ENCODE results near the gene FBXO22. TPM values are rescaled to one million over a fixed set of nuclear protein-coding genes. Genes with fewer than 3 reads are reported as not detected.
"Not testable (repeated sequence)": the region's sequence is repeated elsewhere in the genome, so short reads cannot be mapped to it uniquely, and the experiment has no call there.

The FBXO22 gene
- total RNA-seq, 2 experiments from 2014 or later, result 23.5 to 33.6 TPM

- ChIA-PET POLR2A (no interaction called here), CTCF (ENCODE audit: unreplicated experiment) (no interaction called here)
- H3K79me2 ChIP-seq (ENCODE audit: insufficient read depth, low read depth, low read length), result no peaks in the 10 kb centered on the region
- no peaks in the 10 kb centered on the region for H3K9me2 ChIP-seq (ENCODE audit: insufficient read depth, low read length)
- H3K36me3 ChIP-seq (ENCODE audit: insufficient read depth, low read length), result no peaks in the 10 kb centered on the region
- no peak for DNase-seq (ENCODE audit: low spot score)
- H3K4me2 ChIP-seq (ENCODE audit: low read length), result no peak overlapping the region
- no peak overlapping the region for H2AFZ ChIP-seq (ENCODE audit: low read length)
- no TSS peak for BruUV-seq (replicated peaks)
- TF ChIP-seq EZH2phosphoT487 (IDR thresholded peaks at IDR 0.05; ENCODE audit: borderline replicate concordance, low read depth, low read length), result no peak
- TF ChIP-seq CTCF (conservative IDR thresholded peaks at IDR 0.05; ENCODE audit: low read length), result no peak
- intact Hi-C loops (cut with micrococcal nuclease; ENCODE audit: unreplicated experiment), result no loop called here
- H3K9me3 ChIP-seq (ENCODE audit: low read length), result no peaks in the 10 kb centered on the region
- no peaks in the 10 kb centered on the region for H3K4me1 ChIP-seq (ENCODE audit: insufficient read depth, low read length, poor library complexity, severe bottlenecking)
- H4K20me1 ChIP-seq (ENCODE audit: insufficient read depth, low read length), result no peaks in the 10 kb centered on the region
- H3K27ac ChIP-seq (ENCODE audit: low read depth, low read length, poor library complexity, severe bottlenecking), result no peak overlapping the region
- H3K4me3 ChIP-seq (ENCODE audit: low read depth, low read length, poor library complexity, severe bottlenecking), result no peak overlapping the region
Observed at GRCh38 chr15:75966073-75966472, 62.4 kb downstream of the FBXO22 start.

- H3K4me1 ChIP-seq (ENCODE audit: insufficient read depth, low read length, poor library complexity, severe bottlenecking); H4K20me1 ChIP-seq (ENCODE audit: insufficient read depth, low read length); H3K36me3 ChIP-seq (ENCODE audit: insufficient read depth, low read length); H3K79me2 ChIP-seq (ENCODE audit: insufficient read depth, low read depth, low read length); H2AFZ ChIP-seq (ENCODE audit: low read length); CTCF ChIA-PET (ENCODE audit: unreplicated experiment); H3K4me3 ChIP-seq (ENCODE audit: low read depth, low read length, poor library complexity, severe bottlenecking); DNase-seq (ENCODE audit: low spot score); H3K27ac ChIP-seq (ENCODE audit: low read depth, low read length, poor library complexity, severe bottlenecking); BruUV-seq (replicated peaks); H3K9me2 ChIP-seq (ENCODE audit: insufficient read depth, low read length); POLR2A ChIA-PET; H3K9me3 ChIP-seq (ENCODE audit: low read length); H3K4me2 ChIP-seq (ENCODE audit: low read length); intact Hi-C loops (cut with micrococcal nuclease; ENCODE audit: unreplicated experiment): not testable (repeated sequence)
Observed at GRCh38 chr15:75976766-75977165, 73.1 kb downstream of the FBXO22 start.

- no peak overlapping the region for H3K4me2 ChIP-seq (ENCODE audit: low read length)
- no peaks in the 10 kb centered on the region for H3K36me3 ChIP-seq (ENCODE audit: insufficient read depth, low read length)
- CTCF ChIA-PET (ENCODE audit: unreplicated experiment), result no interaction called here
- no peaks in the 10 kb centered on the region for H3K9me3 ChIP-seq (ENCODE audit: low read length)
- H2AFZ ChIP-seq (ENCODE audit: low read length), result no peak overlapping the region
- no peaks in the 10 kb centered on the region for H3K9me2 ChIP-seq (ENCODE audit: insufficient read depth, low read length)
- BruUV-seq (replicated peaks), result no TSS peak
- no peak overlapping the region for H3K27ac ChIP-seq (ENCODE audit: low read depth, low read length, poor library complexity, severe bottlenecking)
- DNase-seq (ENCODE audit: low spot score), result no peak
- no peaks in the 10 kb centered on the region for H4K20me1 ChIP-seq (ENCODE audit: insufficient read depth, low read length)
- H3K4me3 ChIP-seq (ENCODE audit: low read depth, low read length, poor library complexity, severe bottlenecking), result no peak overlapping the region
- no peaks in the 10 kb centered on the region for H3K79me2 ChIP-seq (ENCODE audit: insufficient read depth, low read depth, low read length)
- intact Hi-C loops (cut with micrococcal nuclease; ENCODE audit: unreplicated experiment), result no loop called here
- no peaks in the 10 kb centered on the region for H3K4me1 ChIP-seq (ENCODE audit: insufficient read depth, low read length, poor library complexity, severe bottlenecking)
- no peak for TF ChIP-seq EZH2phosphoT487 (IDR thresholded peaks at IDR 0.05; ENCODE audit: borderline replicate concordance, low read depth, low read length)
- TF ChIP-seq CTCF (conservative IDR thresholded peaks at IDR 0.05; ENCODE audit: low read length), result no peak
- POLR2A ChIA-PET, result no interaction called here
Observed at GRCh38 chr15:75981149-75981815, 77.6 kb downstream of the FBXO22 start.
